K562 (cell line): ENCODE data around the gene CDC20. TPM values are rescaled to one million over a fixed set of nuclear protein-coding genes. Genes with fewer than 3 reads are reported as not detected.

Experiments
- ADNP ChIP-seq: fragments of 200-800 bp; sonication (Bioruptor generic); IDR thresholded peaks from 2 replicates; pipeline ENCODE4 v1.6.1; 2016; ENCODE audit warnings: missing genetic modification characterization, missing compliant biosample characterization
- BRF2 ChIP-seq: IDR thresholded peaks from 3 replicates; pipeline ENCODE4 v1.6.1; 2011; ENCODE audit warnings: borderline replicate concordance, mild to moderate bottlenecking; ENCODE audit not compliant: insufficient read length, insufficient read depth
- CBFB ChIP-seq: sonication (generic); formaldehyde crosslinking; IDR thresholded peaks from 2 replicates; pipeline ENCODE4 v1.4.0; 2020; ENCODE audit warnings: mild to moderate bottlenecking, missing genetic modification reagents
- CREB1 ChIP-seq, 2 experiments: sonication (generic) in 1 of 2; formaldehyde crosslinking in 1 of 2; IDR thresholded peaks; 2 replicates each; pipeline versions ENCODE4 v1.6.1 to v1.8.0; 2012 to 2022; ENCODE audit warnings: inconsistent platforms in 1 of 2, mild to moderate bottlenecking in 1 of 2, missing genetic modification reagents in 1 of 2, moderate library complexity in 1 of 2
- E2F1 ChIP-seq: sonication (generic); formaldehyde crosslinking; IDR thresholded peaks from 2 replicates; pipeline ENCODE4 v1.8.1; 2023; ENCODE audit warnings: mild to moderate bottlenecking, missing genetic modification reagents, moderate library complexity
- EGR1 ChIP-seq: fragments of 450-650 bp; conservative IDR thresholded peaks from 2 replicates; pipeline ENCODE4 v1.6.1; 2017; ENCODE audit warnings: mild to moderate bottlenecking
- ELF1 ChIP-seq: fragments of 200-800 bp; sonication (Bioruptor generic); IDR thresholded peaks from 2 replicates; pipeline ENCODE4 v1.6.1; 2016; ENCODE audit warnings: missing genetic modification characterization, missing compliant biosample characterization
- GTF2E2 ChIP-seq: fragments of 200-800 bp; sonication (Bioruptor generic); IDR thresholded peaks from 2 replicates; pipeline ENCODE4 v1.6.1; 2016; ENCODE audit warnings: missing genetic modification characterization, missing compliant biosample characterization
- GTF2F1 ChIP-seq: IDR thresholded peaks from 2 replicates; pipeline ENCODE4 v1.6.1; 2011; ENCODE audit warnings: low read depth, low read length, improper control_type of control experiment
- HDGF ChIP-seq: fragments of 450-650 bp; IDR thresholded peaks from 2 replicates; pipeline ENCODE4 v1.6.1; 2016
- ID3 ChIP-seq, 2 experiments: fragments of 250-450 bp in 1 of 2; fragments of 450-650 bp in 1 of 2; sonication (Bioruptor Pico) in 1 of 2; IDR thresholded peaks; 2 replicates each; pipeline versions ENCODE4 v1.6.1 to v1.8.0; 2016 to 2021; ENCODE audit warnings: mild to moderate bottlenecking in 2 of 2, moderate library complexity in 2 of 2, missing compliant biosample characterization in 1 of 2, missing genetic modification characterization in 1 of 2
- NR2C2 ChIP-seq, 2 experiments: fragments of 200-800 bp in 1 of 2; sonication (Bioruptor generic) in 1 of 2; sonication (generic) in 1 of 2; formaldehyde crosslinking in 1 of 2; IDR thresholded peaks; 2 replicates each; pipeline versions ENCODE4 v1.6.1 to v1.8.0; 2016 to 2022; ENCODE audit warnings: mild to moderate bottlenecking in 1 of 2, missing compliant biosample characterization in 1 of 2, missing genetic modification characterization in 1 of 2, missing genetic modification reagents in 1 of 2
- PTBP1 ChIP-seq: fragments of 200-400 bp; formaldehyde crosslinking; IDR thresholded peaks from 2 replicates; pipeline ENCODE4 v1.6.1; 2017; ENCODE audit warnings: low read depth, low read length
- SIN3B ChIP-seq: fragments of 450-650 bp; IDR thresholded peaks from 2 replicates; pipeline ENCODE4 v1.6.1; 2017; ENCODE audit warnings: low read depth, mild to moderate bottlenecking, moderate library complexity
- THRA ChIP-seq: fragments of 450-650 bp; IDR thresholded peaks from 2 replicates; pipeline ENCODE4 v1.6.1; 2017; ENCODE audit warnings: mild to moderate bottlenecking, moderate library complexity
- ZBTB5 ChIP-seq: fragments of 450-650 bp; IDR thresholded peaks from 2 replicates; pipeline ENCODE4 v1.6.1; 2017; ENCODE audit warnings: antibody characterized with exemption
- ZNF507 ChIP-seq: conservative IDR thresholded peaks from 2 replicates; pipeline ENCODE4 v1.6.1; 2017; ENCODE audit warnings: missing genetic modification characterization, missing compliant biosample characterization
- polyA plus RNA-seq, 8 experiments: library from polyadenylated mRNA; depleted of rRNA in 4 of 8; stranded (reverse) in 5 of 8; unstranded in 3 of 8; fragments of >200 nt; fragmentation: Nextera tagmentation in 2 of 8; fragmentation: Illumina TruSeq in 1 of 8; extraction: Ambion mirVana in 2 of 8; extraction: Trizol in 1 of 8; gene quantifications; 2 replicates each; pipeline versions ENCODE4 v1.2.1 to v1.2.3, GENCODE V29; 2011 to 2014; ENCODE audit warnings: inconsistent platforms in 1 of 8, missing spikeins in 1 of 8
- total RNA-seq, 7 experiments: library from RNA; depleted of rRNA in 6 of 7; stranded (reverse); fragments of >200 nt in 6 of 7; fragmentation: Illumina TruSeq in 2 of 7; extraction: Trizol in 2 of 7; gene quantifications; 2 replicates each; pipeline versions ENCODE4 v1.2.1 to v1.2.3, GENCODE V29; 2011 to 2021; ENCODE audit warnings: low replicate concordance in 1 of 7
- TF ChIP-seq, protein P1 (sequence below): sonication (generic); formaldehyde crosslinking; IDR thresholded peaks from 2 replicates; pipeline ENCODE4 v1.9.0; 2022; ENCODE audit warnings: mild to moderate bottlenecking, missing genetic modification reagents

The CDC20 gene
- total and polyA plus RNA-seq, 9 of the 15 experiments (the other 6 are each of a cell fraction or from before 2014, with no cell fraction given): 45.2 to 224 (median 121) TPM

DNA sequence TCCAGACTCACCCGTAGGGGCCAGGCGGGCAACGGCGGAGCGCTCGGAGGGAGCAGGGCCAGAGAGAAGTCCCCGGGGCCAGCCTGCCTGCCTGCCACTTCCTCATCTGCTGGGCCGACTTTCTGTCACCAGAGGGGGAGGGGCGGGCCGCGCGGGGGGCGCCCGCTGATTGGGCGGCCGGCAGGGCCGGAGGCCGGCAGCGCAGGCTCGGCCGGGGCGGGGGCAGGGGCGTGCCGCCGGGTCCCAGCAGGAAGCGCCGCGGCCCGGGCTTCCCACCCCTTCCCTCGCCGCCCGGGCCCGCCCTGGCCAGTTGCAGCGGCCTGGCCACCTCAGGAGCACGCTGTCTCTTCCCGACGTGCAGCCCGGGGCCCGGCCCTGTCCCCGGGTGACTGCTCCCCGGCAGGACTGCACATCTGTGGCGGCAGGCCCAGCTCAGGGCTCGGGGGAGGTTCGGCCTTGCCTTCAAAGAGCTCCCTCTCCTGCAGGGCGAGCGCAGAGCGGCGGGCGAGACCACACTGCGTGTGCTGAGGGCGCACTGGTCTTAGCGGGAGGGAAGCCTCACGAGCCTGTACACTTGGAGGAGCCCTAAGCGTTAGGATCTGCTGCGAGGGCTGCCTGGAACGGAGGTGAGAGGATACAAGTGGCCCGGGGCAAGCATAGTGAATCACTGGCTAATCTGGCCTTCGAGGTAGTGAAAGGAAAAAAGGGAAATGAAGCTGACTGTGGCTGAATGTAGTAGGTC is 9.3 kb downstream of the CDC20 start, which contains the start of gene ELOVL1 (continued):
- TF ChIP-seq GTF2F1 (no peak; the same call in 1 of the 2 replicates), EGR1 (no peak), ZNF507 (no peak), ELF1 (peak; percentile 92), SIN3B (peak; percentile 74), ZBTB5 (no peak), ID3 (CRISPR knock-in tag; IDR thresholded peaks at IDR 0.05) (no peak), ID3 (tag; IDR thresholded peaks at IDR 0.05) (peak; percentile 89), HDGF (peak; percentile 96), THRA (no peak), NR2C2 (CRISPR knock-in tag; IDR thresholded peaks at IDR 0.05) (0 out of 2 replicates have a peak, but pooled peaks have one; percentile 48), NR2C2 (tag; IDR thresholded peaks at IDR 0.05) (peak; percentile 71), GTF2E2 (peak; percentile 87; the same call in 1 of the 2 replicates), PTBP1 (no peak), CREB1 (IDR thresholded peaks at IDR 0.05) (no peak), CREB1 (CRISPR knock-in tag; IDR thresholded peaks at IDR 0.05) (no peak; the same call in 1 of the 2 replicates), E2F1 (CRISPR knock-in tag) (no peak; the same call in 1 of the 2 replicates), ADNP (tag) (no peak), BRF2 (no peak), CBFB (CRISPR knock-in tag) (peak; percentile 75; the same call in 1 of the 2 replicates)
- TF ChIP-seq, protein P1, sequence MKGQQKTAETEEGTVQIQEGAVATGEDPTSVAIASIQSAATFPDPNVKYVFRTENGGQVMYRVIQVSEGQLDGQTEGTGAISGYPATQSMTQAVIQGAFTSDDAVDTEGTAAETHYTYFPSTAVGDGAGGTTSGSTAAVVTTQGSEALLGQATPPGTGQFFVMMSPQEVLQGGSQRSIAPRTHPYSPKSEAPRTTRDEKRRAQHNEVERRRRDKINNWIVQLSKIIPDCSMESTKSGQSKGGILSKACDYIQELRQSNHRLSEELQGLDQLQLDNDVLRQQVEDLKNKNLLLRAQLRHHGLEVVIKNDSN (CRISPR knock-in tag): 0 out of 2 replicates have a peak, but pooled peaks have one; percentile 26
